Measurements from ENCODE around the gene KEAP1.

Gene KEAP1

GRCh38 chr19:10523135-10523636 lies 20.0 kb upstream of the KEAP1 start:
- no peak for DNase-seq (ENCODE audit: low read depth in 2 of 2)

GRCh38 chr19:10521461-10522171 lies 18.5 kb upstream of the KEAP1 start:
- no peak for DNase-seq (ENCODE audit: low read depth in 2 of 2)

GRCh38 chr19:10520652-10521318 lies 17.6 kb upstream of the KEAP1 start:
- DNase-seq (ENCODE audit: low read depth in 2 of 2), result no peak

- DNase-seq (ENCODE audit: low read depth in 2 of 2), result no peak
These were observed 16.3 kb upstream of the KEAP1 start for GRCh38 chr19:10519421-10519820.

GRCh38 chr19:10518444-10519361 lies 15.5 kb upstream of the KEAP1 start:
- DNase-seq (ENCODE audit: low read depth in 2 of 2), result no peak

- peak in 1 of 2 donors; percentile 47 for DNase-seq (ENCODE audit: low read depth in 2 of 2)
These were observed 14.7 kb upstream of the KEAP1 start for GRCh38 chr19:10517760-10518443.

DNA sequence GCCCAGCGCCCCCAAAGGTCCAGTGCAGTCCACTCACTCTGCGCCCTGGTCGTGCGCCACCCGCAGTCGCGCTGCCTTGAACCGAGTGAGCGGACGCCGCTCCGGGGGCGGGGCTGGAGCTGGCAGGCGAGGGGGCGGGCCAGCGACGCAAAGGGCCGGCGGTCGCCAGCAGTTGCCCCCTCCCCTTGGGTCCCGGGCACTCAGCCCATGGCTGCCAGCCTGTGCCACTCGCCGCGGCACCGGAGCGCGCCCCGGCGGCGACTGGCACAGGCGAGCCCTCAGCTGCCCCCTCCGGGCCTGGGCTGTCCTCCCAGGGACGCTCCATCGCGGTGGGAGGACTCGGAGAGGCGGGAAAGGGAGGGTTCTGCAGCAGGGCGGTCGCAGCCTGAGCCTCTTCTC lies 14.2 kb upstream of the KEAP1 start, which contains the start of gene S1PR5:
TSS of gene S1PR5 (minus strand) at position 87 of the 399 bp plus-strand sequence. CDS start 2,436 bp downstream, outside the sequence.
- peak in 1 of 2 donors; percentile 39 for DNase-seq (ENCODE audit: low read depth in 2 of 2)

DNA sequence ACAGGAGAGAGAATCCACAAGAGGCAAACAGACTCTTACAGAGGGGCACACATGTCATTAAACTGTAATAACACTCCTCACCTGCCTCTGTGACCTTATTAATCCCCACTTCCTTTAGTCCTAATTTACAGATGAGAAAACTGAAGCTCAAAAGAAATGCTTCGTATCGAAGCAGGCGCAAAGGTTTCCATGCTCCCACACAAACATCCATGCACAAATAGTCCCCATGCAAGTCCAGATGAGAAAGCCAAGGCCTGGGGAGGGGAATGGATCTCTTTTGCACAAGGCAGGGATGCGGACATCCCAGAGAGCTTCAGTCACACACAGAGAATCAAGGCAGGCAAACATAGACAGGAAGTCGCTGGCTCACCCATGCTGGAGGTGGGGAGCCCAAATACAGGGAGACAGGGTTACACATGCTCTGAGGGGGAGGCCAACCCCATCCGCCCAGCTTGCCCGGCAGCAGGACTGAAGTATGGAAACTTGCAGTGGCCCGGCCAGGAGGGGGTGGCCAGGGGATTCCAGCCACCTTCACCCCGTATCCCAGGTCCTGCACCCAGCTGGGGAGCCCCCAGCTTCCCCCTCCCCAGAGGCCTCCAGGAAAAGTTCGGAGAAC lies 13.6 kb upstream of the KEAP1 start:
- no peak for DNase-seq (ENCODE audit: low read depth in 2 of 2)

GRCh38 chr19:10516064-10516385 lies 12.9 kb upstream of the KEAP1 start:
- peak in 1 of 2 donors; percentile 39 for DNase-seq (ENCODE audit: low read depth in 2 of 2)

DNA sequence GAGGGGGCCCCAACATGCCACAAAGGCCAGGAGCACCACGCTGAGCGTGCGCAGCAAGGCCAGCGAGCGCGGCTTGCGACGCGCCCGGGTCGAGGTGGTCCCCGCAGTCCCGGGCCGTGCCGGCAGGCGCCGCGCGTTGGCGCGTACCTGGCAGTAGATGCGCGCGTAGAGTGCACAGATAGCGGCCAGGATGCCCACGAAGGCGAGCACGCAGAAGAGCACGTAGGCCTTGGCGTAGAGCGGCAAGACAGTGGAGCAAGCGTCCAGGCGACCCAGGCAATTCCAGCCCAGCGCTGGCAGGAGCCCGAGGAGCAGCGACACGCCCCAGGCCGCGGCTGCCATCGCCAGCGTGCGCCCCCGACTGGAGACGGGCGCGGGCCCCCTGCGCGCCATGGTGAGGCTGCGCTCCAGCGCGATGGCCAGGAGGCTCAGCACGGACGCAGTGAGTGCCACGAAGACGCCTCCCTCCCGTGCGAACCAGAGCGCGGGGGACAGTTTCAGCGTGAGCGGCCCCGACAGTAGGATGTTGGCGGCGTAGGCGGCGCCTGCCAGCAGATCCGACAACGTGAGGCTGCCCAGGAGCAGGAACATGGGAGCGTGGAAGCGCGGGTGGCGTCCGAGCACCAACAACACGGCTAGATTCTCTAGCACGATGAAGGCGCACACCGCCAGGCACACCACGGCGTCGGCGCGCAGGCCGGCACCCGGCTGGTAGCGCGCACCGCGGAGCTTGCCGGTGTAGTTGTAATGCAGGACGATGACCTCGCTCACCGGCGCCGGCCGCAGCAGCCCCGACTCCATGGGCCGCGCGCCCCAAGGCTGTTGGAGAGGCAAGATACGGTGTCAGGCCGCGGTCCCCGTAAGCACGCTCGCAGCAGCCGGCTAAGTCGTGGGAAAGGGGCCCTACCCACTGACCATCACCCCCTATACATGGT lies 11.3 kb upstream of the KEAP1 start:
- DNase-seq (ENCODE audit: low read depth in 2 of 2), result peak in 1 of 2 donors; percentile 40

GRCh38 chr19:10513223-10513622 lies 10.1 kb upstream of the KEAP1 start:
- no peak for DNase-seq (ENCODE audit: low read depth in 2 of 2)

GRCh38 chr19:10510301-10510802 lies 7.2 kb upstream of the KEAP1 start:
- DNase-seq (ENCODE audit: low read depth in 2 of 2), result peak in 1 of 2 donors; percentile 36

- no peak for DNase-seq (ENCODE audit: low read depth in 2 of 2)
These were observed 5.6 kb upstream of the KEAP1 start for GRCh38 chr19:10508707-10509106.

DNA sequence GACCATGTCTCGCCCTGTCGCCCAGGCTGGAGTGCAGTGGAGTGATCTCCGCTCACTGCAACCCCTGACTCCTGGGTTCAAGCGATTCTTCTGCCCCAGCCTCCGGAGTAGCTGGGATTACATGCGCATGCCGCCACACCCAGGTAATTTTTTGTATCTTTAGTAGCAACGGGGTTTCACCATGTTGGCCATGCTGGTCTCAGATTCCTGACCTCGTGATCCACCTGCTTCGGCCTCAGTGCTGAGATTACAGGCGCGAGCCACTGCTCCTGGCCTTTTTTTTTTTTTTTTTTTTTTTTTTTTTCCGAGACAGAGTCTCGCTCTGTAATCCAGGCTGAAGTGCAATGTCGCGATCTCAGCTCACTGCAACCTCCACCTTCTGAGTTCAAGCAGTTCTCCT lies 4.9 kb upstream of the KEAP1 start:
- no peak for DNase-seq (ENCODE audit: low read depth in 2 of 2)

GRCh38 chr19:10505583-10506229 lies 2.5 kb upstream of the KEAP1 start:
- peak; percentile 64 to 67 for DNase-seq (ENCODE audit: low read depth in 2 of 2)

DNA sequence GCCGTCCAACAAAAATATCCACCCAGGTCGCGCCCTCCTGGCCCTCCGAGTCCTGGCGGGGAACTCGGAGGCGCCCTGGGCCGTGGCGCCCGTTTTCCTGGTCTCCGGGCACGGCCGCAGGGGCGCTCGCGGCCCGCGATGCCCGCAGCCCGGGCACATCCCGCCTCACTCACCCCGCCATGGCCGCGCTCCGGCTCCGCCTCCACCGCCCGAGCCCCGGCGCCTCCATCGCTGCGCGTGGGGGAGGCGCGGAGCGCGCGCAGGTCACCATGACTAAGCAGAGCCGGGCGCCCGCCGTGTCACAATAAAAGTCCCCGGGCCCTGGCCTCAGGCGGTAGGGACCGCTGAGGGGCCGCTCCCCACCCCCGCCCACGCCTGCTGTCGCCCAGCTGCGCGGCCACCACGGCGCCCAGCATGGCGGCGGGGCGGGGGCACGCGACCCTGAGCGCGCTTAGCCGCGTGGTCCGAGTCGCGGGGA lies 593 bp downstream of the KEAP1 start:
- DNase-seq (ENCODE audit: low read depth in 2 of 2), result peak; percentile 78 to 88

GRCh38 chr19:10501971-10502523 lies 1.1 kb downstream of the KEAP1 start:
- DNase-seq (ENCODE audit: low read depth in 2 of 2), result peak in 1 of 2 donors; percentile 34

GRCh38 chr19:10500247-10500592 lies 2.9 kb downstream of the KEAP1 start:
- DNase-seq (ENCODE audit: low read depth in 2 of 2), result no peak

All from stimulated activated CD8-positive, alpha-beta memory T cell treated with anti-CD3 and anti-CD28 coated beads, Interleukin-7, amount 100 ng/mL, for 4 hours (primary cell).